ENCODE data around the gene CD38. TPM values are rescaled to one million over a fixed set of nuclear protein-coding genes. Genes with fewer than 3 reads are reported as not detected.
A peak's percentile ranks its signal among the peaks of the same experiment; 100 is the strongest.

Gene CD38
- total and polyA plus RNA-seq, 2 of the 13 experiments (the other 11 are each of a cell fraction or from before 2014, with no cell fraction given): not detected

GRCh38 chr4:15740764-15741404, 37.2 kb upstream of the CD38 start:
- no TSS peak for BruUV-seq (replicated peaks)
- POLR2A ChIA-PET: interaction anchor here (1.0 kb wide), 1 partner anchor 85 kb away, joined by 4 read pairs; the partner anchor contains the start of gene FBXL5
- DNase-seq (ENCODE audit: low spot score): peak; percentile 77
- TF ChIP-seq ZNF747 (CRISPR knock-in tag; IDR thresholded peaks at IDR 0.05; ENCODE audit: borderline replicate concordance) (no peak), ZNF326 (CRISPR knock-in tag; IDR thresholded peaks at IDR 0.05; ENCODE audit: borderline replicate concordance) (no peak), ZNF687 (CRISPR knock-in tag; IDR thresholded peaks at IDR 0.05) (no peak), EHMT2 (IDR thresholded peaks at IDR 0.05; ENCODE audit: borderline replicate concordance, low read depth, low read length) (peak; percentile 67; the same call in 1 of the 2 replicates), ZNF740 (CRISPR knock-in tag; IDR thresholded peaks at IDR 0.05) (no peak), EP300 (IDR thresholded peaks at IDR 0.05; ENCODE audit: low read depth in 2 of 2, low read length in 2 of 2) (peak in 1 of 2 experiments; percentile 74; a peak in 3 of 4 replicates), EP300 (CRISPR knock-in tag; IDR thresholded peaks at IDR 0.05; ENCODE audit: borderline replicate concordance) (no peak), FOXO1 (CRISPR knock-in tag; IDR thresholded peaks at IDR 0.05) (no peak), RFXAP (CRISPR knock-in tag; IDR thresholded peaks at IDR 0.05; ENCODE audit: borderline replicate concordance) (0 out of 2 replicates have a peak, but pooled peaks have one; percentile 4), ZBTB38 (CRISPR knock-in tag; IDR thresholded peaks at IDR 0.05) (no peak), YEATS4 (CRISPR knock-in tag; IDR thresholded peaks at IDR 0.05; ENCODE audit: borderline replicate concordance) (no peak)
- TF ChIP-seq, protein P1, sequence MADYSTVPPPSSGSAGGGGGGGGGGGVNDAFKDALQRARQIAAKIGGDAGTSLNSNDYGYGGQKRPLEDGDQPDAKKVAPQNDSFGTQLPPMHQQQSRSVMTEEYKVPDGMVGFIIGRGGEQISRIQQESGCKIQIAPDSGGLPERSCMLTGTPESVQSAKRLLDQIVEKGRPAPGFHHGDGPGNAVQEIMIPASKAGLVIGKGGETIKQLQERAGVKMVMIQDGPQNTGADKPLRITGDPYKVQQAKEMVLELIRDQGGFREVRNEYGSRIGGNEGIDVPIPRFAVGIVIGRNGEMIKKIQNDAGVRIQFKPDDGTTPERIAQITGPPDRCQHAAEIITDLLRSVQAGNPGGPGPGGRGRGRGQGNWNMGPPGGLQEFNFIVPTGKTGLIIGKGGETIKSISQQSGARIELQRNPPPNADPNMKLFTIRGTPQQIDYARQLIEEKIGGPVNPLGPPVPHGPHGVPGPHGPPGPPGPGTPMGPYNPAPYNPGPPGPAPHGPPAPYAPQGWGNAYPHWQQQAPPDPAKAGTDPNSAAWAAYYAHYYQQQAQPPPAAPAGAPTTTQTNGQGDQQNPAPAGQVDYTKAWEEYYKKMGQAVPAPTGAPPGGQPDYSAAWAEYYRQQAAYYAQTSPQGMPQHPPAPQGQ (CRISPR knock-in tag; IDR thresholded peaks at IDR 0.05; ENCODE audit: borderline replicate concordance): no peak
- TF ChIP-seq, protein P2, sequence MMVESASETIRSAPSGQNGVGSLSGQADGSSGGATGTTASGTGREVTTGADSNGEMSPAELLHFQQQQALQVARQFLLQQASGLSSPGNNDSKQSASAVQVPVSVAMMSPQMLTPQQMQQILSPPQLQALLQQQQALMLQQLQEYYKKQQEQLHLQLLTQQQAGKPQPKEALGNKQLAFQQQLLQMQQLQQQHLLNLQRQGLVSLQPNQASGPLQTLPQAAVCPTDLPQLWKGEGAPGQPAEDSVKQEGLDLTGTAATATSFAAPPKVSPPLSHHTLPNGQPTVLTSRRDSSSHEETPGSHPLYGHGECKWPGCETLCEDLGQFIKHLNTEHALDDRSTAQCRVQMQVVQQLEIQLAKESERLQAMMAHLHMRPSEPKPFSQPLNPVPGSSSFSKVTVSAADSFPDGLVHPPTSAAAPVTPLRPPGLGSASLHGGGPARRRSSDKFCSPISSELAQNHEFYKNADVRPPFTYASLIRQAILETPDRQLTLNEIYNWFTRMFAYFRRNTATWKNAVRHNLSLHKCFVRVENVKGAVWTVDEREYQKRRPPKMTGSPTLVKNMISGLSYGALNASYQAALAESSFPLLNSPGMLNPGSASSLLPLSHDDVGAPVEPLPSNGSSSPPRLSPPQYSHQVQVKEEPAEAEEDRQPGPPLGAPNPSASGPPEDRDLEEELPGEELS (CRISPR knock-in tag; IDR thresholded peaks at IDR 0.05): peak; percentile 59; the same call in 1 of the 2 replicates

More at GRCh38 chr4:15740764-15741404, 37.2 kb upstream of the CD38 start:
- Histone ChIP-seq H3K27ac (ENCODE audit: extremely low read length, insufficient read depth, low read length) (no peak overlapping the region), H3K27me3 (ENCODE audit: control insufficient read depth in 1 of 2, insufficient read depth in 2 of 2, low read length in 2 of 2) (peaks cover 0 to 5% of the 10 kb centered on the region in 2 experiments; a peak in 3 of 5 replicates), H2AFZ (ENCODE audit: low read length) (no peak overlapping the region), H3K79me2 (ENCODE audit: insufficient read depth, low read length) (no peaks in the 10 kb centered on the region), H3K9ac (ENCODE audit: insufficient read depth, low read depth, low read length) (no peak overlapping the region), H3K4me3 (replicated peaks in 1 of 3; ENCODE audit: insufficient read depth in 1 of 3, low read depth in 2 of 3, low read length in 3 of 3) (no peak overlapping the region), H3K9me3 (ENCODE audit: low read length) (peaks cover 12% of the 10 kb centered on the region), H4K20me1 (ENCODE audit: insufficient read depth, low read length) (no peaks in the 10 kb centered on the region), H3K4me2 (ENCODE audit: low read depth, low read length) (peak overlapping the region; percentile 18; the same call in 1 of the 2 replicates), H3K36me3 (replicated peaks in 1 of 2; ENCODE audit: control insufficient read depth in 1 of 2, insufficient read depth in 2 of 2, low read length in 2 of 2) (no peaks in the 10 kb centered on the region), H3K4me1 (ENCODE audit: insufficient read depth, low read length) (peaks cover 17% of the 10 kb centered on the region)
- ATAC-seq (peak; percentile 97), FAIRE-seq (peak; percentile 32)
- in situ Hi-C loops (cut with HindIII; ENCODE audit: extremely low pct_ligation_motif_present, low pct_unique_long_range_greater_than_20kb) (no loop called here), intact Hi-C loops (cut with micrococcal nuclease; ENCODE audit: unreplicated experiment) (no loop called here)
- under 1% methylated on average over 11 of the region's 11 CpGs for WGBS (ENCODE audit: low lambda C conversion rate)
- CTCF ChIA-PET (ENCODE audit: low intra/inter-chr PET ratio, low total read pairs): no interaction called here
